ENCODE results near the gene SEMA4B. TPM values are rescaled to one million over a fixed set of nuclear protein-coding genes. Genes with fewer than 3 reads are reported as not detected.

SEMA4B gene
- polyA plus RNA-seq, 3 donors, result 13.2 to 65.0 (median 22.0) TPM

DNA sequence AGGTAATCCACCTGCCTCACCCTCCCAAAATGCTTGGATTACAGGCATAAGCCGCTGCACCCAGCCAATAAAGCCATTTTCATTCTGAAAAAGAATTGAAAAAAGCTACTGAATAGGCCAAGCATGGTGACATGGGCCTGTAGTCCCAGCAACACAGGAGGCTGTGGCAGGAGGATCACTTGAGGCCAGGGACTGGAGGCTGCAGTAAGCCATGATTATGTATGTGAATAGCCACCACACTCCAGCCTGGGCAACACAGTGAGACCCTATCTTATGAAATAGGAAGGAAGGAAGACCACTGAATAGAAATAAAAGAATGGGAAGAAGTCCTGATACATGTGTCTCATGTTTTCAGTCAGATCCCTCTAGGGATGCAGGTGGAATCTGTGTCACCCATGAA, 36.0 kb upstream of the SEMA4B start:
- peaks cover 47 to 56% of the 10 kb centered on the region in 2 donors for H3K4me1 ChIP-seq (ENCODE audit: control insufficient read depth in 1 of 2, insufficient read depth in 2 of 2, low read length in 2 of 2)
- no peak overlapping the region for H3K4me3 ChIP-seq (replicated peaks in 1 of 3; ENCODE audit: low read depth in 2 of 3, low read length in 3 of 3)
- H3K36me3 ChIP-seq (replicated peaks in 1 of 2; ENCODE audit: control insufficient read depth in 1 of 2, insufficient read depth in 2 of 2, low read length in 2 of 2), result no peaks in the 10 kb centered on the region
- H3K4me1 Mint-ChIP-seq, result peaks cover 48% of the 10 kb centered on the region
- no peaks in the 10 kb centered on the region for H3K79me2 ChIP-seq (ENCODE audit: insufficient read depth, low read length)
- peak overlapping the region; percentile 35 for H3K4me2 ChIP-seq (replicated peaks; ENCODE audit: extremely low read depth, low read length, poor library complexity, severe bottlenecking)
- H3K9me3 Mint-ChIP-seq, result no peaks in the 10 kb centered on the region
- no peak overlapping the region for H3K4me3 Mint-ChIP-seq
- intact Hi-C loops (cut with micrococcal nuclease), result loop anchor here in 1 of 2 donors (5.0 kb wide), 1 partner anchor 42 kb away; no protein-coding TSS in a partner anchor
- no peaks in the 10 kb centered on the region for H3K27me3 ChIP-seq (ENCODE audit: control insufficient read depth in 2 of 2, insufficient read depth in 2 of 2, low read length in 2 of 2)
- H2AFZ ChIP-seq (ENCODE audit: insufficient read depth, low read depth, low read length, poor library complexity, severe bottlenecking), result no peak overlapping the region
- WGBS (ENCODE audit: insufficient coverage), result 100% methylated on average over 1 of the region's 1 CpG
- H4K20me1 ChIP-seq (ENCODE audit: insufficient read depth, low read length), result no peaks in the 10 kb centered on the region
- TF ChIP-seq CTCF (IDR thresholded peaks at IDR 0.05), result no peak
- no peaks in the 10 kb centered on the region for H3K9me3 ChIP-seq (replicated peaks in 1 of 2; ENCODE audit: control insufficient read depth in 1 of 2, insufficient read depth in 1 of 2, low read length in 2 of 2)
- H3K27ac Mint-ChIP-seq, result peak overlapping the region in 4 of 7 donors; percentile 14 to 76 (median 52)
- DNase-seq, result peak in 1 of 3 donors; percentile 12
- peak overlapping the region in 1 of 2 donors; percentile 9 for H3K27ac ChIP-seq (ENCODE audit: low read depth in 1 of 2, low read length in 2 of 2)
- H3K27me3 Mint-ChIP-seq (ENCODE audit: low read depth in 3 of 3), result peaks cover 0 to 2% (median 0%) of the 10 kb centered on the region in 3 donors
- no peaks in the 10 kb centered on the region for H3K36me3 Mint-ChIP-seq
- no peak overlapping the region for H3K9ac ChIP-seq (ENCODE audit: insufficient read depth, low read length, poor library complexity, severe bottlenecking)

DNA sequence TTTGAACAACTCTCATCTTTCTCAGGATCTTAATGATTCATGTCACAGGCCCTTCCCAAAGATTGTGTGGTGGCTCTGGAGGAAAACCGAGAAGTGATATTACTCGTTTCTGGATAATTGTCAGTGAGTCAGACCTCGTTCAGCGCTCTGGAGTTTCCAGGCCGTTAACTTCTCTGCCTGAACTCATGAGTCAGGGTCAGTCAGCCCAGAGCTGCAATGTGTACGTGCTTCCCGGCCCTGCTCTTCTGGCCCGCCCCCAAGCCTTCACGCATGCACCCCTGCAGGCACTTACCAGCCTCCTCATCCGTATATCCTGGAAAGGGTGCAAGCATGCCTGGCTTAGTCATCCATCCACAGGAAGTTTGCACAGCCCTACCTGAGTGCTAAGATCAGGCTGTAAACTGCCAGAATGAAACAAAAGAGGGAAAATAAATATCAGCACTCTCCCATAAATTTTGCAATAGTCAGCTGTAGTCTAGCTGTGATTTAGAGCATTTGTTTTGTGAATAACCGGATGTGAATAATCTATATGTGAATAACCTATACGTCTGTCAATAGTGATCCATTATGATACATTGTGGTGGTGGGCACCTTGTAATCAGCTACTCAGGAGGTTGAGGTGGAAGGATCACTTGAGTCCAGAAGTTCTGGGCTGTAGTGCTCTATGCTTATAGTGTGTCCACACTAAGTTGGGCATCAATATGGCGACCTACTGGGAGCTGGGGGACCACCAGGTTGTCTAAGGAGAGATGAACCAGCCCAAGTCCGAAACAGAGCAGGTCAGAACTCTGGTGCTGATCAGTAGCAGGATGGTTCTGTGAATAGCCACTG, 35.3 kb upstream of the SEMA4B start:
- no peaks in the 10 kb centered on the region for H3K36me3 ChIP-seq (replicated peaks in 1 of 2; ENCODE audit: control insufficient read depth in 1 of 2, insufficient read depth in 2 of 2, low read length in 2 of 2)
- no peaks in the 10 kb centered on the region for H3K9me3 ChIP-seq (replicated peaks in 1 of 2; ENCODE audit: control insufficient read depth in 1 of 2, insufficient read depth in 1 of 2, low read length in 2 of 2)
- H3K4me2 ChIP-seq (replicated peaks; ENCODE audit: extremely low read depth, low read length, poor library complexity, severe bottlenecking), result peak overlapping the region; percentile 35
- Mint-ChIP-seq H3K36me3 (no peaks in the 10 kb centered on the region), H3K9me3 (no peaks in the 10 kb centered on the region), H3K4me3 (no peak overlapping the region), H3K27me3 (ENCODE audit: low read depth in 3 of 3) (peaks cover 0 to 2% (median 0%) of the 10 kb centered on the region in 3 donors), H3K27ac (peak overlapping the region; percentile 21 to 78 (median 57)), H3K4me1 (peaks cover 46% of the 10 kb centered on the region)
- intact Hi-C loops (cut with micrococcal nuclease), result loop anchor here in 1 of 2 donors (5.0 kb wide), 1 partner anchor 41 kb away; no protein-coding TSS in a partner anchor
- H3K4me3 ChIP-seq (replicated peaks in 1 of 3; ENCODE audit: low read depth in 2 of 3, low read length in 3 of 3), result no peak overlapping the region
- TF ChIP-seq CTCF (IDR thresholded peaks at IDR 0.05), result no peak
- no peaks in the 10 kb centered on the region for H4K20me1 ChIP-seq (ENCODE audit: insufficient read depth, low read length)
- no peak overlapping the region for H2AFZ ChIP-seq (ENCODE audit: insufficient read depth, low read depth, low read length, poor library complexity, severe bottlenecking)
- H3K79me2 ChIP-seq (ENCODE audit: insufficient read depth, low read length), result no peaks in the 10 kb centered on the region
- H3K27me3 ChIP-seq (ENCODE audit: control insufficient read depth in 2 of 2, insufficient read depth in 2 of 2, low read length in 2 of 2), result no peaks in the 10 kb centered on the region
- H3K27ac ChIP-seq (ENCODE audit: low read depth in 1 of 2, low read length in 2 of 2), result peak overlapping the region in 1 of 2 donors; percentile 9
- peaks cover 40 to 53% of the 10 kb centered on the region in 2 donors for H3K4me1 ChIP-seq (ENCODE audit: control insufficient read depth in 1 of 2, insufficient read depth in 2 of 2, low read length in 2 of 2)
- peak; percentile 84 to 96 (median 85) for DNase-seq
- WGBS (ENCODE audit: insufficient coverage), result 36% methylated on average over 13 of the region's 14 CpGs
- no peak overlapping the region for H3K9ac ChIP-seq (ENCODE audit: insufficient read depth, low read length, poor library complexity, severe bottlenecking)
